NCI-H82 (cell line): ENCODE measurements around the gene RXFP1.

Source experiments
- DNase-seq: peaks from one replicate; lab custom pipeline; 2025; lab: John Stamatoyannopoulos, UW

RXFP1 gene

DNA sequence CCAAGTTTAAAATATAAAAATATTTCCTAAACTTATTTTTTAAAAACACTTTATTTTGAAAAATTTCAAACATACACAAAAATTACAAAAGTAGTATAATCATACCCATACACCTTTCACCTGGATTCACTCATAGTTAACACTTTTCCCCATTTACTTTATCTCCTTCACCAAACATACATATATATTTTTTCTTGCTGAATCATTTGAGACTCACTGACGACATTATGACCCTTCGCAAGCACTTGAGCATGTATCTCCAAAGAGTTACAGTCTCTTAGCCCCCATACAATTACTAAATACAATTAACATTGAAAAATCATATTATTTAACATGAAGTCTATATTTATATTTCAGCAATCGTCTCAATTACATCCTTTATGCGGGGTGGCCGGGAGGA lies 19.8 kb downstream of the RXFP1 start:
- no peak for DNase-seq

DNA sequence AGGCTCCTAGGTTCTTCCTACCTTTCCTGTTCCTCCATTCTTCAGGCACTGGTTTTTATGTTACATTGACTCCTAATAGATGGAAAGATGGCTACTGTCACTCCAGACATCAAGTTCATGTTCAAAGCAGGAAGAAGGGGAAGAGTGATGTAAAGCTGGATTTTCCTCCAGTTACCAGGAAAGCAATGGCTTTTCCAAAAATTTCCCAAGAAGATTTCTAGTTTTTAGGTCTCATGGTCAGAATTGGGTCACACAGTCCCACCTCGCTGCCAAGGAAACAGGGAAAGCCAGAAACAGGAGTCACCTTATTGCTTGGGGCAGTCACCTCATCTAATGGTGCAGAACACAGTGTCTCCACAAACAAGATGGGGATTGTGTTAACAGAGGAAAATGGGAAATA lies 21.5 kb downstream of the RXFP1 start:
- no peak for DNase-seq

GRCh38 chr4:158544141-158544540 lies 22.5 kb downstream of the RXFP1 start:
- DNase-seq: no peak

DNA sequence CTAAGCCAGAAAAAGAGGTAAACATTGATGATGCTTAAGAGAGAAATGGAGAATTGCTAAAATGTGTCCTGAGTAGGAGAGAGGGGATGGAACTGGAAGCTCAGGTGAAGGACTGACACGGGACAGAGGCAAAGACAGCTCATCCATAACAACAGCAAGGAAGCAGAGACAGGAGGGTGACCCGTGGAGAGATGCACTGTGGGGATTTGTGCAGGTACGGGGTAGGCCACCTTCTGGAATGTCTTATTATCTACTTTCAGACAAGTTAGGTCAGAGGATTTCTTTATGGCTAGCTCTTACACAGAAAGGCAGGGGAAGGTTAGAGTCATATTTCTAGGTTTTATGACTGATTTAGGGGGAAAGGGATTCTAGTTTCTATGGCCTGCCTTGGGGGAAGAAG lies 31.7 kb downstream of the RXFP1 start:
- DNase-seq: no peak

- DNase-seq: no peak
Observed at GRCh38 chr4:158560284-158560683, 38.6 kb downstream of the RXFP1 start.

DNA sequence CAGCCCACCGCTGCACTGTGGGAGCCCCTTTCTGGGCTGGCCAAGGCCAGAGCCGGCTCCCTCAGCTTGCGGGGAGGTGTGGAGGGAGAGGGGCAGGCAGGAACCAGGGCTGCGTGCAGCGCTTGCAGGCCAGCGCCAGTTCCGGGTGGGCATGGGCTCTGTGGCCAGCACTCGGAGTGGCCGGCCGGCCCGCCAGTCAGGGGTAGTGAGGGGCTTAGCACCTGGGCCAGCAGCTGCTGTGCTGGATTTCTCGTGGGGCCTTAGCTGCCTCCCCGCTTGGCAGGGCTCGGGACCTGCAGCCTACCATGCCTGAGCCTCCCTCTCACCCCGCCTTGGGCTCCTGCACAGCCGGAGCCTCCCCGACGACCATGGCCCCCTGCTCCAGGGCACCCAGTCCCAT lies 45.2 kb downstream of the RXFP1 start:
- no peak for DNase-seq

DNA sequence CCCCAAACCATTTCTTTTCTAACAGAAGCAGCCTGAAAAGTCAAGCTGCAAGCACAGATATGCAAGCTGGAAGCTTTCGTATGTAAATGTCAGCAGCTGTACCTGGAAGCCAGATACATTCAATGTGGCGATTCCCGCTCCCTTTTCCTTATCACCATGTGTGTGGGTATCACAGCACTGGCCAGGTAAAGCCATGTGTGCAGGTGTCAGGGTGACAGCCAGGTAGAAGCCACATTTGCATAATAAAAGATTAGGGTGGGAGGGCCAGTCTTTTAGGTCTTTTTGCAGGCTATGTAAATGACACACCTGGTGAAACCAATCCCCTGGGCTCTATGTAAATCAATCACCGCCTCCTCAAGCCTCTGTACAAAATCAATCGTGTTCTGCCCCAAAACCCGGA lies 50.1 kb downstream of the RXFP1 start:
- DNase-seq: no peak

- DNase-seq: no peak
Observed at GRCh38 chr4:158572608-158573007, 50.9 kb downstream of the RXFP1 start.

DNA sequence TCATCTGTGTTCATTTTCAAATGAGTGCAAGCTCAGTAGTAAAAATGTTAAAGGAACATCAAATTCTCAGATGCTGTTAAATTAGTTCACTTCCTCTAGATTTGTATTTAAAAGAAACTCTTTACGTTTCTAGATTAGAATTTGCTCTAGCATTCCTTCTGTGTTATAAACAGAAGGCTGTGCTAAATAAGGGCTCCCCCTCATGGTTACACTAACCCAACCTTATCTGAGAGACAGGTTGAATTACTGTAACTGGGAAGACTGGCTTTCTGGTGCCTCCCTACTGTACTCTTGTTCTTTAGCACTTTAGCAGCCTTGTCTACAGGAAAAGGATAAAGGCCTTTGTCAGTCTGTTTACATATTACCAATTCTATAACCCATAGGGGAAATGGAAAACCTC lies 56.8 kb downstream of the RXFP1 start:
- DNase-seq: no peak

GRCh38 chr4:158580064-158580463 lies 58.4 kb downstream of the RXFP1 start:
- no peak for DNase-seq

- DNase-seq: no peak
Observed at GRCh38 chr4:158581161-158581560, 59.5 kb downstream of the RXFP1 start.

DNA sequence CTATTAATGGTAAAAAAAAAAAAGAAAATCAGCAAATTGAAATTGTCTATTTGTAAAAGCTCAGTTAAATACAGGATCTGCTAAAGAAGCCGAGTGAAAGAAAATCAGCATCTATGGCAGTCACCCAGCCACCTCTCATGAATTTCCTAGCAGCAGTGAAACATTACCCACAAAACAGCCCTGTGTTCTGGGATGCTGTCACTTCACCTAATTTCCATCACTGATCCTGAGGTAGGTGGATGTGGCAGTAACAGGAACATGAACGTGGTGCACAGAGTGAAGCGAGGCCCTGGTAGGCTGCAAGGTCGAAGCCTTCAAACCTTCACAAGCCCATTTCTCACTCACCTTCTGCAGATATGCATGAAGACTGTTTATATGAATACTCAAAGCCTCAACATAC lies 65.2 kb downstream of the RXFP1 start:
- no peak for DNase-seq

- DNase-seq: no peak
Observed at GRCh38 chr4:158588285-158588684, 66.6 kb downstream of the RXFP1 start.

DNA sequence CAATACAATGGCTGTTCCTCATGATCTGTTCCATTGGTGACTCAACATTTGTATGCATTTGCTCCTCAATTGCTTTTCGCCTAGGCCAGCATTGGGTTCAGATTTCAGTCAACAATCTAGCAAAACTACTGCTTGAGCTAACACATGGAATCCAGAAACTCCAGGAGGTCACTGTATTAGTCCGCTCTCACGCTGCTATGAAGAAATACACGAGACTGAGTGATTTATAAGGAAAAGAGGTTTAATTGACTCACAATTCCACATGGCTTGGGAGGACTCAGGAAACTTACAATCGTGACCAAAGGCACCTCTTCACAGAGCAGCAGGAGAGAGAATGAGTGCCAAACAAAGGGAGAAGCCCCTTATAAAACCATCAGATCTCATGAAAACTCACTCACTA lies 67.1 kb downstream of the RXFP1 start:
- no peak for DNase-seq

DNA sequence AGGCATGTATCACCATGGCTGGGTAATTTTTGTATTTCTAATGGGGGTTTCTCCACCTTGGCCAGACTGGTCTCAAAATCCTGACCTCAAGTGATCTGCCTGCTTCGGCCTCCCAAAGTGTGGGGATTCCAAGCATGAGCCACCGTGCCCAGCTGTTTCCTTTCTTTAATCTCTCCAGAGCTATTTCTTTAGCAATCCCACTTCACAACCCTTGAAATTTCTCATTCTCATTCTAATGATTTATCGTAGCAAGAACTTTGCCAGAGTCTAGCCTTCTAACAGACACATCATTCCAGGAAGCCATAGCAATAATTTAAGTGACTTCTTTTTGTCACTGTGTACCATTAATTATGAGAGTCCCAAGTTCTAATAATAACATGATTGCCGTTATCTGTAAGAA lies 68.6 kb downstream of the RXFP1 start:
- DNase-seq: peak; percentile 3

GRCh38 chr4:158590824-158591223 lies 69.1 kb downstream of the RXFP1 start:
- no peak for DNase-seq

- no peak for DNase-seq
Observed at GRCh38 chr4:158597879-158598596, 76.4 kb downstream of the RXFP1 start.

DNA sequence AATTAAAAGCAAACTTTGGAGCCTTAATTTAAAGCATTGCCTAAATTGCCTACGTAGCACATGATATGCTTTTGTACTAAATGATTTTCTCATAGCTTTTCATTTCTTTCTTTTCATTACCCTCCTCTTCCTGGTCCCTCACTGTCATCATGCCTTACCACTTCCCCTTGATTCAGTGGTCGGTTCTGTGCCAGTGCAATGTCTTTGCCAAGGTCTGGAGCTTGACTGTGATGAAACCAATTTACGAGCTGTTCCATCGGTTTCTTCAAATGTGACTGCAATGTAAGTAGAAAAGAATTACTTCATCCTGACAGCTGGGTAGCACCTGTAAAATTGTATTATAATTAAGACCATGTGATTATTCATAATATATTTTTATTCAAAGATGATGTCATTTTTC lies 77.5 kb downstream of the RXFP1 start:
- no peak for DNase-seq

DNA sequence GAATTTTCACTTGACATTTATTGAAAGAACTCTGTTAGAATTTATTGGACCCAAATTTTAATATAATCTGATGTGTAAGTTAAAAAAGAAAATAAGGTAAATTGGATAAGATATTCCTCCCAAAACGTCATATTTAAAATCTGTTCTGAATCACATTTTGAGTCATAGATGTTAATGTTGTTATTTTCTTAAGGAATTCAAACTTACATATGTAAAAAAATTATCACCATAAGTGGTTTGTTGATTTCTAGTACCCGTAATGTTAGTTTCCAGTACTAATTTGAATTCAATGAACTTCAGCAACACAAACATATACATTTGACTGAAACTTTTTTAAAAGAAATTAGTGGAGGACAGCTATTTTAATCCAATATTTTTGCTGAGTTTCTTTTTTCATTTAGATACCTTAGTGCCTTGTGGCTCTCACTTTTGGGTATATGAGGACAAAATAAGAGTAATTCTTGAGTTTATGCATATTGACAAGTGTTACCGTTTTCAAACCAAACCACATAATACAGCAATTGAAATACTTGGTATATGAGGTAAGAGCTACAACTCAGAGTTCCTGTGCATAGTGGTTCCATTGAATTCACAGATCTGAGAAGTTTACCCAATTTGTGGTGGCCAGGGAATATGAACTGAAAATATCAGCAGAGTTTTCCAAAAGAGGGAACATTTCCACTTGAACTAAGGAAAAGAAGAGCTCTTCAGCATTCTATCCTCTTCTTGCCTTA lies 78.2 kb downstream of the RXFP1 start:
- no peak for DNase-seq

DNA sequence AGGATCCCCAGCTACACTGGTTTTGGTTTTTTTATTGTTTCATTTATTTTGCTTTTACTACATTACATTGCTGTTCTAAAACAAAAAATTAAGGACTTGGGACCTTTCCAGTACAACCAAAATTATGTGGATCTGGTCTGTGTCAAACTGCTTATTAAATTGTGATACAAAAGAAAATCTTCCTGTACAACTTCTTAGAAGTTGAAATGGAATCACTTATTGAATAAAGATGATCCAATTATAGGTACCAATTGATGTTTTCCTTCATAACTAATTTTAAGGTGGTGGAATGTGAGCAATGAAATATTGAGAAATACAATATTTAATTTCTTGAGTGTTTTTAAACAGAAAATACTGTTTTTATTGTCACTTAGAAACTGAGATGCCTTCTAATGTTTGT lies 82.7 kb downstream of the RXFP1 start:
- no peak for DNase-seq

GRCh38 chr4:158605393-158605792 lies 83.7 kb downstream of the RXFP1 start:
- no peak for DNase-seq

GRCh38 chr4:158606969-158607368 lies 85.3 kb downstream of the RXFP1 start:
- DNase-seq: no peak

GRCh38 chr4:158609116-158609515 lies 87.4 kb downstream of the RXFP1 start:
- no peak for DNase-seq

DNA sequence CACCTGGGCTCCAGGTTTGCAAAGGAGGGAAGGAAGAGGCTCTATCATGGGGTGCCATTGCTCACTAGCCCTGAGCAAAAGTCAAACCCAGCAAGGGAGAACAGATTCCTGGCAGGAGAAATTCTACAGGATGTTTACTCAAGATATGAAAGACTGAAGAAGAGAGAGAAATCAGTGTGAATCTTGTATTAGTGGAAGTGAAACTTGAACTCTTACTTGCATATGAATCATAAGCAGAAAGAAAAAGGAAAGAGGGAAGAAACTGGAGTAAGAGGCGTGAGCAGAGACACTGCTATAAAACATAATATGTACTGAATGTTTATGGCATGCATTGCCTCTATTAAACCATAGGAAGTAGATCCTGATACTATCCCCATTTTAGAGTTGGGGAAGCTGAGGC lies 89.1 kb downstream of the RXFP1 start:
- no peak for DNase-seq
